ENCODE measurements around the gene PRAC2. TPM values are rescaled to one million over a fixed set of nuclear protein-coding genes. Genes with fewer than 3 reads are reported as not detected.
A peak's percentile ranks its signal among the peaks of the same experiment; 100 is the strongest.

The PRAC2 gene
- total and polyA plus RNA-seq, 12 donors = not detected

GRCh38 chr17:48725004-48725287, 2.0 kb downstream of the PRAC2 start:
- H3K4me1 ChIP-seq = peaks cover 0 to 41% (median 26%) of the 10 kb centered on the region in 9 donors
- TF ChIP-seq CTCF (IDR thresholded peaks at IDR 0.05) = no peak
- peak overlapping the region in 2 of 10 donors; percentile 12 to 22 for H3K4me3 ChIP-seq
- DNase-seq (no peak), ATAC-seq (peak in 1 of 8 donors; percentile 22)
- 3% methylated on average over 16 of the region's 16 CpGs for WGBS, 2 donors
- H3K9me3 ChIP-seq = no peaks in the 10 kb centered on the region
- H3K36me3 ChIP-seq = no peaks in the 10 kb centered on the region
- no peak overlapping the region for H3K27ac ChIP-seq
- intact Hi-C loops (cut with DNase I) = loop anchor here in 8 of 10 donors (2.0 to 10.0 kb wide), 7 partner anchors 66 to 160 kb away; no protein-coding TSS in a partner anchor
- H3K27me3 ChIP-seq = peaks cover 58 to 100% (median 100%) of the 10 kb centered on the region in 7 donors

DNA sequence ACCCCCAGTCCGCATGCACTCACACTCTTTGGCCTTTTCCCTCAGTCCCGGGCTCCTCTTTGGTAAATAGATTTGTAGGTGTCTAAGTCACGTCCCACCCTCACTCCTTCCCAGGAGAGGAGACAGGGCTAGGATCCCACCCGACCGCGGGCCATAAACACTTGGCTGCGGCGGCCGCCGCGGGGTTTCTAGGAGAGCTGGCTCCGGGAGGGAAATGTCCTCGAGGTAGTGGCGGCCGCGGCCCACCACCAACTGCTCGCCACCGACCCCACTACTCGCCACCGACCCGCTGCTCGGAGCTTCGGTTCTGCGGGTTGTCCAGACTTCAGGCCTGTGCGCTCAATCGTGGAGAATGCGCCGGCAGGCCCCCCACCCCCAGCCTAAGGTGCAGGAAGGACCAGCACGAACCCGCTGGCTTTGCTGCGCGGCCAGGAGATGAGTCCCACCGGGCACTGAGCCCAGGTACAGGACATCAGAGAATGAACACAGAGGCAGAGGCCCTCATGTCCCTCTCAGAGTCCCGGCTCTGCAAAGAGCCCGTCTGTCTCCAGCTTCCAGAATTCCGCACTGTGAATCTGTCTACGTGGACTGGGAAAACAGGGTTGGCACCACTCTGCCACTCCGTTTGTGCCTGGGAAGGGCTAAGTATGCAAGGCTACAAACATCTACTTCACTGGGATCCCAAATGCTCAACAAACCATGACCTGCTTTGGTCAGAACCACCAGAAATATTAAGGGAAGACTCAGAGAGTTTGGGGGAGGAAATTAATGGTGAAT, 2.5 kb downstream of the PRAC2 start:
- H3K27me3 ChIP-seq = peaks cover 53 to 100% (median 100%) of the 10 kb centered on the region in 7 donors
- WGBS, 2 donors = 5 to 6% methylated on average over 38 of the region's 38 CpGs
- intact Hi-C loops (cut with DNase I) = loop anchor here (2.0 to 10.0 kb wide), 8 partner anchors 65 to 159 kb away; no protein-coding TSS in a partner anchor
- no peak for TF ChIP-seq CTCF (IDR thresholded peaks at IDR 0.05)
- H3K4me1 ChIP-seq = peaks cover 0 to 41% (median 26%) of the 10 kb centered on the region in 9 donors
- H3K36me3 ChIP-seq = no peaks in the 10 kb centered on the region
- DNase-seq (no peak), ATAC-seq (no peak)
- H3K4me3 ChIP-seq = no peak overlapping the region
- no peak overlapping the region for H3K27ac ChIP-seq
- H3K9me3 ChIP-seq = no peaks in the 10 kb centered on the region

- Histone ChIP-seq H3K4me3 (no peak overlapping the region), H3K27ac (no peak overlapping the region), H3K27me3 (peaks cover 52 to 100% (median 100%) of the 10 kb centered on the region in 7 donors), H3K4me1 (peaks cover 0 to 41% (median 26%) of the 10 kb centered on the region in 9 donors), H3K36me3 (no peaks in the 10 kb centered on the region), H3K9me3 (no peaks in the 10 kb centered on the region)
- TF ChIP-seq CTCF (IDR thresholded peaks at IDR 0.05) = no peak
- DNase-seq (no peak), ATAC-seq (no peak)
- 13 to 15% methylated on average over 20 of the region's 20 CpGs for WGBS, 2 donors
- intact Hi-C loops (cut with DNase I) = loop anchor here (2.0 to 10.0 kb wide), 8 partner anchors 64 to 158 kb away; no protein-coding TSS in a partner anchor
These were observed 3.3 kb downstream of the PRAC2 start for GRCh38 chr17:48726114-48726915.

DNA sequence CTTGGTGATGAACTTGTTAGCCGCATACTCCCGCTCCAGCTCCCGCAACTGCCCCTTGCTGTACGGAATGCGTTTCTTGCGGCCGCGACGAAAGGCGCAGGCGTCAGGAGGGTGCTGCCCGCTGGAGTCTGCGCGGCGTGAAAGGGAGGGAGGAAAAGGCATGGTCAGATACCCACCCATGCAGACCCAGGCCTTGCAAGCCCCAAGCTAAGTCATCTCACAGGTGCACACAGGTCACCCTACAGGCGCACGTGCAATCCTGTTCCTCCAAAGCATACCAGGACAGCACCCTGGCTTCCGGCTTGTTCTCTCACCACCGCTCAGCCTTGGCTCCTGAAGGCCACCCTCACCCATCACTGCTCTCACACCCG, 3.9 kb downstream of the PRAC2 start:
- intact Hi-C loops (cut with DNase I) = loop anchor here (2.0 to 10.0 kb wide), 8 partner anchors 64 to 158 kb away; no protein-coding TSS in a partner anchor
- peaks cover 0 to 41% (median 26%) of the 10 kb centered on the region in 9 donors for H3K4me1 ChIP-seq

More for the DNA sequence above, 3.9 kb downstream of the PRAC2 start:
- DNase-seq (no peak), ATAC-seq (no peak)
- no peak overlapping the region for H3K4me3 ChIP-seq
- no peaks in the 10 kb centered on the region for H3K9me3 ChIP-seq
- peaks cover 50 to 100% (median 100%) of the 10 kb centered on the region in 7 donors for H3K27me3 ChIP-seq
- TF ChIP-seq CTCF (IDR thresholded peaks at IDR 0.05) = no peak
- no peaks in the 10 kb centered on the region for H3K36me3 ChIP-seq
- 9 to 10% methylated on average over 20 of the region's 20 CpGs for WGBS, 2 donors
- no peak overlapping the region for H3K27ac ChIP-seq

All from heart right ventricle (tissue), 16 donors.